BE2C (cell line): ENCODE data around the gene DDN.

Source experiments
- DNase-seq: peaks from one replicate; pipeline ENCODE4 v3.0.0-alpha.2; 2020
- H3K27me3 ChIP-seq: fragments of 250-450 bp; sonication (Bioruptor Pico); 2 replicates; pipeline ENCODE4 v1.5.1; 2020; ENCODE audit warnings: mild to moderate bottlenecking
- H3K36me3 ChIP-seq: fragments of 250-450 bp; sonication (Bioruptor Pico); 2 replicates; pipeline ENCODE4 v1.5.1; 2020; ENCODE audit warnings: mild to moderate bottlenecking
- H3K4me1 ChIP-seq: fragments of 250-450 bp; sonication (Bioruptor Pico); 2 replicates; pipeline ENCODE4 v1.5.1; 2020
- H3K4me3 ChIP-seq: 2 replicates; pipeline ENCODE4 v1.5.1; 2011; ENCODE audit warnings: low read depth, low read length
- H3K9me3 ChIP-seq: fragments of 250-450 bp; sonication (Bioruptor Pico); 2 replicates; pipeline ENCODE4 v1.5.1; 2020
- TF ChIP-seq, protein P1 (sequence below): IDR thresholded peaks from 2 replicates; pipeline ENCODE4 v1.5.1; 2012; ENCODE audit warnings: mild to moderate bottlenecking, low read depth, low read length

The DDN gene

DNA sequence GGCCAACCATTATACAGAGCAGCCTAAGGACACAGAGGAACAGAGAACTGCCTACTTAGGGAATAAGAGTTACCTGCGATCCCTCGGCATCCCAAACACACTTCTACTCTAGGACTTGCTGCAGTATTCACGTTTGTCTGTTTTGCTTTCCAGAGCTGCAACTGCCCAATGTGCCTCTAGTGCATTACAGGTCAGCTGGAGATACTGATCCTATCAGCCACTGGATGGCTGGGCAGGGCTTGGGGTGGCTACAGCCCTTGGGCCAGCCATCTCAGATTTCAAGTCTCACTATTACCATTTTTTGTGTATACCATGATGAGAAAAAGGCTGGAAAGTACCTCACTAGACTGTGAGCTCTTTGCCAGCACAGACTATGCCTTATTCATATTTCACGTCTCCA is 46.5 kb downstream of the DDN start:
- peaks cover 10% of the 10 kb centered on the region for H3K36me3 ChIP-seq
- no peak for DNase-seq
- no peaks in the 10 kb centered on the region; the same call in 1 of the 2 replicates for H3K4me1 ChIP-seq
- H3K4me3 ChIP-seq, result no peak overlapping the region
- TF ChIP-seq, protein P1, sequence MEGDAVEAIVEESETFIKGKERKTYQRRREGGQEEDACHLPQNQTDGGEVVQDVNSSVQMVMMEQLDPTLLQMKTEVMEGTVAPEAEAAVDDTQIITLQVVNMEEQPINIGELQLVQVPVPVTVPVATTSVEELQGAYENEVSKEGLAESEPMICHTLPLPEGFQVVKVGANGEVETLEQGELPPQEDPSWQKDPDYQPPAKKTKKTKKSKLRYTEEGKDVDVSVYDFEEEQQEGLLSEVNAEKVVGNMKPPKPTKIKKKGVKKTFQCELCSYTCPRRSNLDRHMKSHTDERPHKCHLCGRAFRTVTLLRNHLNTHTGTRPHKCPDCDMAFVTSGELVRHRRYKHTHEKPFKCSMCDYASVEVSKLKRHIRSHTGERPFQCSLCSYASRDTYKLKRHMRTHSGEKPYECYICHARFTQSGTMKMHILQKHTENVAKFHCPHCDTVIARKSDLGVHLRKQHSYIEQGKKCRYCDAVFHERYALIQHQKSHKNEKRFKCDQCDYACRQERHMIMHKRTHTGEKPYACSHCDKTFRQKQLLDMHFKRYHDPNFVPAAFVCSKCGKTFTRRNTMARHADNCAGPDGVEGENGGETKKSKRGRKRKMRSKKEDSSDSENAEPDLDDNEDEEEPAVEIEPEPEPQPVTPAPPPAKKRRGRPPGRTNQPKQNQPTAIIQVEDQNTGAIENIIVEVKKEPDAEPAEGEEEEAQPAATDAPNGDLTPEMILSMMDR, result no peak
- H3K27me3 ChIP-seq, result no peaks in the 10 kb centered on the region
- no peaks in the 10 kb centered on the region for H3K9me3 ChIP-seq

DNA sequence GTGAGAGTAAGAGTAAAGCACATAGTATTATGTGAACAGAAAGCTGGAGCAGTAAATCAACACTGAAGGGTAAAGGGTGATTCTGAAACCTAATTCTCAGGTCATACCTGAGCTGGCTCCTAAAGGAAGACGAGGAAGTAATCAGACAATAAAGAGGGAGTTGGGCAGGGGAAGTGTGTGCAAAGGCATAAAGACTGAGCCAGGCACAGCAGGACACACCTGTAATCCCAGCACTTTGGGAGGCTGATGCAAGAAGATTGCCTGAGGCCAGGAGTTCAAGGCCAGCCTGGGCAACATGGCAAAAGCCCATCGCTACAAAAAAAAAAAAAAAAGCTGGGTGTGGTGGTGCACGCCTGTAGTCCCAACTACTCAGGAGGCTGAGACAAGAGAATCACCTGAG is 51.4 kb downstream of the DDN start:
- Histone ChIP-seq H3K4me3 (no peak overlapping the region), H3K9me3 (no peaks in the 10 kb centered on the region), H3K4me1 (no peaks in the 10 kb centered on the region), H3K27me3 (no peaks in the 10 kb centered on the region), H3K36me3 (peaks cover 3% of the 10 kb centered on the region)
- TF ChIP-seq, protein P1, result no peak
- no peak for DNase-seq

DNA sequence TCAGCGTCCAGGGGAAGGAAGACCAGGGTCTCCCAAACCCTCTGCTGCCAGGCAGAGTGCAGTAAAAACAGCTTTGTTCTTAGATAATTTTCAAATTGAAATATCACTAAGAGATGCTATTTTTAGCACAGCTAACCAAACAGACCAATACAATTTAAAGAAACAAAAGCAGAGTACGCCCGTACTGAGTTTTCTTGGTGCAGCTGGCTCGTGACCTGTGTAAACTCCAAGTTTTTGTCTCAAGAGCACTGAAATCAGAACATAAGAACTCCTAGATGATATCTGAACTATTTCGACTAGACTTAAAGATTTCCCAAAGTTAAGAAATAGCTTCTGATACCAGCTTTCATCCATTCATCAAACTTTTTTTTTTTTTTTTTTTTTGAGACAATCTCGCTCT is 52.2 kb downstream of the DDN start:
- DNase-seq, result no peak
- Histone ChIP-seq H3K9me3 (no peaks in the 10 kb centered on the region), H3K27me3 (no peaks in the 10 kb centered on the region), H3K36me3 (no peaks in the 10 kb centered on the region; the same call in 1 of the 2 replicates), H3K4me1 (no peaks in the 10 kb centered on the region), H3K4me3 (no peak overlapping the region)
- TF ChIP-seq, protein P1, result no peak

DNA sequence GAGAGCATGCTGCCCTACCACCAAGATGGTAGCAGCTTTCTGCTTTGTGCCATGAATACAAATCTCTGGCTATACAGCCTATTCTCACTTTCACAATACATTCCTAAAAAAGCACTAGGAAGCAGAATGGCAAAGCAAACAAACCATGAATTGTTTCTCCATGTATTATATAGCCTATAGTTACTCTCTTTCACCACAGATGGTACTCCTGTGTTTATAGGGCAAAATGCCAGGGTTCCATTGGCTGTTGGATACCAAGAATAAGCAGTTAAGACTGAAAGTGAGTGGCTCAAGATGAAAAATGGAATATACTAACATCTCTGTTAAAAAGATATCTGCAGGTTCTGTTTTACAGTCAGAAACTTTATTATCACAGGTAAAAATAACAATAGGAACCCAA is 53.0 kb downstream of the DDN start:
- H3K4me1 ChIP-seq, result no peaks in the 10 kb centered on the region
- TF ChIP-seq, protein P1, result no peak
- H3K4me3 ChIP-seq, result no peak overlapping the region
- H3K9me3 ChIP-seq, result no peaks in the 10 kb centered on the region
- DNase-seq, result no peak
- H3K36me3 ChIP-seq, result peaks cover 6% of the 10 kb centered on the region
- no peaks in the 10 kb centered on the region for H3K27me3 ChIP-seq
